ENCODE results near the gene AHCYL2. TPM values are rescaled to one million over a fixed set of nuclear protein-coding genes. Genes with fewer than 3 reads are reported as not detected.

AHCYL2 gene
- total and polyA plus RNA-seq, 7 experiments from 2014 or later: 8.6 to 22.2 (median 20.1) TPM

DNA sequence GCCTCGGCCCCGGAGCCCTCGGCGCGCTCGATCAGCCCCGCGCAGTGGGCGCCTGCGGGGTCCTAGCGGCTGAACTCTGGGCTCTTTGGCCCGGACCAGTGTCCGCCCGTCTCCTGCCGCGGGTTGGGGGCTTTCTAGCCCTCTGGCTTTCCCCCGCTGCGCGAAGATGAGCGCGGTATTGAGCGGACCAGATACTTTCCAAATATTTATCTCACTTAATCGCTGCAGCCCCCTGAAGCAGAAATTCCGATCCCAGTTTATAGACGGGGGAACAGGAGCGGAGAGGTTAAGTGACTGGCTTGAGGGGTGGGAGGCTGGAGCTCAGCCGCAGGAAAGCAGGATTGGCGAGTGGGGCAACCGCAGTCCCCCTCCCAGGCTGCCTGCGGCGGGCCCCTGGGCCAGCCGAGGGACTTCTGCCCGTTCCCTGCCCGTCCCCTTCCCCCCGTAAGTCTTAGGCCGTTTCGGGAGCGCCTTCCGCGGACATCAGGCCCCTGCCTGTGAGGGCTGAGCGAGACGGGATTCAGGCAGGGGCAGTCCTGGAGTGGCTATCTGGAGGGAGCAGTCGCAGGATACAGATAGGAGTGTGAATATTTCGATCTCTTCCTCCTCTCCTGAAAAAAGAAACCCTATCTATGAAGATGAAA is 210.0 kb downstream of the AHCYL2 start:
- Mint-ChIP-seq H3K36me3 (peaks cover 0 to under 1% (median 0%) of the 10 kb centered on the region in 5 donors), H3K27ac (peak overlapping the region in 2 of 9 donors; percentile 50 to 91), H3K9me3 (no peaks in the 10 kb centered on the region), H3K4me3 (peak overlapping the region; percentile 74 to 98 (median 93)), H3K4me1 (peaks cover 9 to 48% (median 17%) of the 10 kb centered on the region in 7 donors), H3K27me3 (peaks cover 8 to 35% (median 29%) of the 10 kb centered on the region in 5 donors)
- intact Hi-C loops (cut with micrococcal nuclease): loop anchor here (1.0 to 5.0 kb wide), 9 partner anchors 38 to 1673 kb away; partner anchors contain the start of genes NRF1 (in 2 of the 2), SMKR1 (in 2 of the 2) and UBE2H (in 2 of the 2)
- ATAC-seq (no peak), DNase-seq (peak in 2 of 9 donors; percentile 2 to 31)
- Histone ChIP-seq H3K27ac (ENCODE audit: low read depth, low read length) (no peak overlapping the region), H3K4me1 (ENCODE audit: control insufficient read depth in 2 of 2, insufficient read depth in 2 of 2, low read length in 2 of 2) (peaks cover 6 to 14% of the 10 kb centered on the region in 2 donors), H3K36me3 (ENCODE audit: control insufficient read depth in 2 of 3, insufficient read depth in 3 of 3, low read length in 3 of 3) (no peaks in the 10 kb centered on the region), H3K4me3 (ENCODE audit: low read length) (peak overlapping the region; percentile 85), H3K27me3 (ENCODE audit: control insufficient read depth in 2 of 2, insufficient read depth in 2 of 2, low read length in 2 of 2) (peaks cover 4 to 6% of the 10 kb centered on the region in 2 donors), H3K9me3 (ENCODE audit: control insufficient read depth in 2 of 3, low read length in 3 of 3) (no peaks in the 10 kb centered on the region)
- CTCF ChIA-PET: interaction anchor here (0.8 to 1.7 kb wide), 4 partner anchors 8 to 208 kb away, joined by 3 to 4 read pairs (median 4); no protein-coding TSS in a partner anchor
- POLR2A ChIA-PET: interaction anchor here (0.6 to 1.0 kb wide), 3 partner anchors 161 to 959 kb away, joined by 3 read pairs; no protein-coding TSS in a partner anchor

DNA sequence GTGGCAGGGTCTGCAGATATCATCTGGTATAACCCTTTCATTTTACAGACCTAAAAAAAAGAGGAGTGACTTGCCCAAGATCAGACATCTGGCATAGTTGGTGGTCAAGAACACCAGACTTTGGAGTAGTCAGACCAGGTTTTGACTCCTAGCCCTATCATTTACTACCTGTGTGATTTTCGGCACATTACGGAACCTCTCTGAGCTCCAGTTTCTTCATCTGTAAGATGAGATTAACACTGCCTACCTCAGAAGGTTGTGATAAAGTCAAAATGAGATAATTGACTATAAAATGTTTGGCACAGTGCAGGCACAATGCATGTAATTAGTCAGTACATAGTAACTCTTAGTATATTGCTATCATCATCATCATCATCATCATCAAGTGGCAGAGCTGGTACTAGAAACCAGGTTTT is 210.6 kb downstream of the AHCYL2 start:
- ChIA-PET POLR2A (no interaction called here), CTCF (no interaction called here)
- peak overlapping the region; percentile 74 to 98 (median 93) for H3K4me3 Mint-ChIP-seq
- no peak overlapping the region for H3K4me3 ChIP-seq (ENCODE audit: low read length)
- peaks cover 4 to 6% of the 10 kb centered on the region in 2 donors for H3K27me3 ChIP-seq (ENCODE audit: control insufficient read depth in 2 of 2, insufficient read depth in 2 of 2, low read length in 2 of 2)
- no peaks in the 10 kb centered on the region for H3K9me3 ChIP-seq (ENCODE audit: control insufficient read depth in 2 of 3, low read length in 3 of 3)
- H3K4me1 Mint-ChIP-seq: peaks cover 10 to 54% (median 17%) of the 10 kb centered on the region in 7 donors
- H3K9me3 Mint-ChIP-seq: no peaks in the 10 kb centered on the region
- peak overlapping the region in 2 of 9 donors; percentile 50 to 91 for H3K27ac Mint-ChIP-seq
- H3K36me3 ChIP-seq (ENCODE audit: control insufficient read depth in 2 of 3, insufficient read depth in 3 of 3, low read length in 3 of 3): no peaks in the 10 kb centered on the region
- ATAC-seq (no peak), DNase-seq (no peak)
- H3K36me3 Mint-ChIP-seq: peaks cover 0 to 6% (median 0%) of the 10 kb centered on the region in 5 donors
- intact Hi-C loops (cut with micrococcal nuclease): loop anchor here in 1 of 2 donors (2.0 kb wide), 1 partner anchor 59 kb away; no protein-coding TSS in a partner anchor
- H3K4me1 ChIP-seq (ENCODE audit: control insufficient read depth in 2 of 2, insufficient read depth in 2 of 2, low read length in 2 of 2): peaks cover 6 to 14% of the 10 kb centered on the region in 2 donors
- H3K27ac ChIP-seq (ENCODE audit: low read depth, low read length): no peak overlapping the region
- peaks cover 8 to 35% (median 33%) of the 10 kb centered on the region in 5 donors for H3K27me3 Mint-ChIP-seq

DNA sequence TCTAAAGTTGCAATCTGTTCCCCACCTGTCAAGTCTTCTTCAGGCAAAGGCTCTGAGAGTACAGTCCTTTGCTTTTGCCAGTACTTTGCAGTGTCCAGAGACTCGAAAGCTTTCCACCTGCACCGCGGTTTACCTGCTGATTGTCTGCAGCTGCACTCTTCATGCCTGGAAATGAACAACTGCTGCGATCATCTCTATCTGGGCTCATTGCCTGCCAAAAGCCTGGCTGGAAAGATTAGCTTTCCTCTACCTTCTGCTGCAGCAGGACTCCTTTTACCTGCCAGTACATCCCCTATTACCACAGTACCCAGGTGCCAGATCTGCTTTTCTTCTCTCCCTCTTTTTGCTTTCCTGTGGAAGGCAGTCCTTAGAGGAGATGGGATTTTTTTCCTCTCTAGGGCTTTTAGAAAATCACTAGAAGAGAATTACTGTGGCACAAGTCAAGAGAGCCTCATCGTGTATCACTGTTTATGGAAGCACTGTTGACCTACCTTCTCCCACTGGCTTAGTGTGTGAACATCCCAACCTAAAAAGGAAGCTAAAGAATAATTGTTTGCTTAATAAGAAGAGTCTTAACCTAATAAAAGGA is 211.6 kb downstream of the AHCYL2 start:
- Mint-ChIP-seq H3K36me3 (peaks cover 0 to 10% (median 0%) of the 10 kb centered on the region in 5 donors), H3K9me3 (no peaks in the 10 kb centered on the region), H3K27ac (peak overlapping the region in 1 of 9 donors; percentile 20), H3K27me3 (peaks cover 8 to 35% (median 33%) of the 10 kb centered on the region in 5 donors), H3K4me3 (peak overlapping the region in 7 of 10 donors; percentile 5 to 93 (median 15)), H3K4me1 (peaks cover 10 to 62% (median 17%) of the 10 kb centered on the region in 7 donors)
- Histone ChIP-seq H3K4me3 (ENCODE audit: low read length) (no peak overlapping the region), H3K27me3 (ENCODE audit: control insufficient read depth in 2 of 2, insufficient read depth in 2 of 2, low read length in 2 of 2) (peaks cover 4 to 6% of the 10 kb centered on the region in 2 donors), H3K9me3 (ENCODE audit: control insufficient read depth in 2 of 3, low read length in 3 of 3) (no peaks in the 10 kb centered on the region), H3K36me3 (ENCODE audit: control insufficient read depth in 2 of 3, insufficient read depth in 3 of 3, low read length in 3 of 3) (no peaks in the 10 kb centered on the region), H3K27ac (ENCODE audit: low read depth, low read length) (no peak overlapping the region), H3K4me1 (ENCODE audit: control insufficient read depth in 2 of 2, insufficient read depth in 2 of 2, low read length in 2 of 2) (peaks cover 6 to 14% of the 10 kb centered on the region in 2 donors)
- no peak for DNase-seq
- ChIA-PET POLR2A (no interaction called here), CTCF (no interaction called here)
- ATAC-seq: no peak
- intact Hi-C loops (cut with micrococcal nuclease): no loop called here

DNA sequence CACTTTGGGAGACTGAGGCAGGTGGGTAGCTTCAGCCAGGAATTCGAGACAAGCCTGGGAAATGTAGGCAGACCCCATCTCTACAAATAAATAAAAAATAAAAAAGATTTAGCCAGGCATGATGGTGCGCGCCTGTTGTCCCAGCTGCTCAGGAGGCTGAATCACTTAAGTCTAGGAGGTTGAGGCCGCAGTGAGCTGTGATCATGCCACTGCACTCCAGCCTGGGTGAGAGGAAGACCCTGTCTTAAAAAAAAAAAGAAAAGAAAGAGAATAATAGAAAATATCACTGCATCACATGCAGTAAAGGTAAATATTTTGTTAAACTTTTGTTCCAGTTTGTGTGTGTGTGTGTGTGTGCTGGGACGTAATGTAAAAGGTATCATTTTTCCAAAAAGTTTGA is 212.4 kb downstream of the AHCYL2 start:
- Histone ChIP-seq H3K36me3 (ENCODE audit: control insufficient read depth in 2 of 3, insufficient read depth in 3 of 3, low read length in 3 of 3) (no peaks in the 10 kb centered on the region), H3K27ac (ENCODE audit: low read depth, low read length) (no peak overlapping the region), H3K4me1 (ENCODE audit: control insufficient read depth in 2 of 2, insufficient read depth in 2 of 2, low read length in 2 of 2) (peaks cover 6 to 14% of the 10 kb centered on the region in 2 donors), H3K27me3 (ENCODE audit: control insufficient read depth in 2 of 2, insufficient read depth in 2 of 2, low read length in 2 of 2) (peaks cover 4 to 6% of the 10 kb centered on the region in 2 donors), H3K4me3 (ENCODE audit: low read length) (no peak overlapping the region), H3K9me3 (ENCODE audit: control insufficient read depth in 2 of 3, low read length in 3 of 3) (no peaks in the 10 kb centered on the region)
- no peaks in the 10 kb centered on the region for H3K9me3 Mint-ChIP-seq
- H3K4me3 Mint-ChIP-seq: no peak overlapping the region
- POLR2A ChIA-PET: no interaction called here
- peaks cover 8 to 35% (median 33%) of the 10 kb centered on the region in 5 donors for H3K27me3 Mint-ChIP-seq
- intact Hi-C loops (cut with micrococcal nuclease): no loop called here
- no peak overlapping the region for H3K27ac Mint-ChIP-seq
- ATAC-seq: no peak
- peaks cover 0 to 13% (median 0%) of the 10 kb centered on the region in 5 donors for H3K36me3 Mint-ChIP-seq
- H3K4me1 Mint-ChIP-seq: peaks cover 10 to 62% (median 17%) of the 10 kb centered on the region in 7 donors
- DNase-seq: no peak
- CTCF ChIA-PET: no interaction called here

DNA sequence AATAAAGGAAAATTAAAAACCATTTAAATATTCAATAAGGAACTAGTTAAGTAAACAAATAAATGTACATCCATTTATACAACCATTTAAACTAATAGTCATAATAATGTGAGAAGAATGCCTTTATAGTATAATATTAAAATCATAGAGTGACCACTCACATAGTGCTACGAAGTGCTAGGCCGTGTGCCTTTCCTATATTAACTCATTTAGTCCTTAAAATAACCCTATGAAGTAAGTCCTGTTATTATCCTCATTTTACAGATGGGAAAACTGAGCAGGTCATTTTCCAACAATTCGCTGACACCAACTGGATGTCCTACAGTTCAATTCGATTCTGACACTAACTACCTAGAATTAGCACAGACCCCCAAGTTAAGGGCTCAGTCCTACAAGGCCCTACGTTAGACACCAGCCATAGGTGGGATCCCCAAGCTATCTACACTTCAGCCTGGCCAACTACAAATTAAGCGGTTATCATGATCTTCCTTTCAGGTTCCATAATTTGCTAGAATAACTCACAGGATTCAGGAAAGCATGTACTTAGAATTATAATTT is 213.5 kb downstream of the AHCYL2 start:
- Mint-ChIP-seq H3K27me3 (peaks cover 0 to 27% (median 24%) of the 10 kb centered on the region in 5 donors), H3K27ac (peak overlapping the region in 1 of 9 donors; percentile 75), H3K36me3 (peaks cover 0 to 13% (median 0%) of the 10 kb centered on the region in 5 donors), H3K4me1 (peaks cover 6 to 56% (median 9%) of the 10 kb centered on the region in 7 donors), H3K4me3 (peak overlapping the region in 1 of 10 donors; percentile 76), H3K9me3 (no peaks in the 10 kb centered on the region)
- Histone ChIP-seq H3K27me3 (ENCODE audit: control insufficient read depth in 2 of 2, insufficient read depth in 2 of 2, low read length in 2 of 2) (peaks cover 4 to 6% of the 10 kb centered on the region in 2 donors), H3K4me3 (ENCODE audit: low read length) (no peak overlapping the region), H3K9me3 (ENCODE audit: control insufficient read depth in 2 of 3, low read length in 3 of 3) (no peaks in the 10 kb centered on the region), H3K4me1 (ENCODE audit: control insufficient read depth in 2 of 2, insufficient read depth in 2 of 2, low read length in 2 of 2) (peaks cover 6 to 10% of the 10 kb centered on the region in 2 donors), H3K27ac (ENCODE audit: low read depth, low read length) (no peak overlapping the region), H3K36me3 (ENCODE audit: control insufficient read depth in 2 of 3, insufficient read depth in 3 of 3, low read length in 3 of 3) (no peaks in the 10 kb centered on the region)
- CTCF ChIA-PET: no interaction called here
- ATAC-seq (no peak), DNase-seq (no peak)
- intact Hi-C loops (cut with micrococcal nuclease): no loop called here
- POLR2A ChIA-PET: no interaction called here

DNA sequence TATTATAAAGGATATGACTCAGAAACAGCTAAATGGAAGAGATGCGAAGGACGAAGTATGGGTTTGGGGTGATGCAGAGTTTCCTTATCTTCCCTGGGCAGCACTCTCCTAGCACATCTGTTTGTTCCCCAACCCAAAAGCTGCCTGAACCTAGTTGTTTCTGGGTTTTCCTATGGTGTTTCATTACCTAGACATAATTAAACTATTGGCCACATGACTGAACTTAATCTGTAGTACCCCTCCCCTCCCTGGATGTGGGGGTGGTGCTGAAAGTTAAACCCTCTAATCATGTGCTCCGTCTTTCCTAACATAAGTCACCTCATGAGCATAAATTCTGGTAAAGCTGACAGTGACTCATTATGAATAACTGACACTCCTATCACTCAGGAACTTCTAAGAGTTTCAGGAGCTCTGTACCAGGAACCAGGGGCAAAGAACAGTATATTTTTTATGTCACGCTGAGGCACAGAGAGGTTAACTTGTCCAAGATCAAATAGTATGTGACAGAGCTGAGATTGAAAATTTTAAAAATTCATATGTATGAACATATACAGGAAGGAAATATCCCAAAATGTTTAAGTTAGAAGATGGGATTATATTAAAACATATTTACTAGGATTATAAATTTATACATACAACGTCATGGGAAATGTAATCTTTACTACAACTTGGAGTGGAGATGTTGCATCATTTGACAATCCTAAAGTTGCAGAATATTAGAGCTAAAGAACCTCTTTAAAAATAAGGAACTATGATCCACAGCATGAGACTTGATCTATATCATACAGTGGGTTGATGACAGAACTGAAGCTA is 214.2 kb downstream of the AHCYL2 start:
- POLR2A ChIA-PET: no interaction called here
- peak overlapping the region in 1 of 9 donors; percentile 75 for H3K27ac Mint-ChIP-seq
- H3K27ac ChIP-seq (ENCODE audit: low read depth, low read length): no peak overlapping the region

More for the DNA sequence above, 214.2 kb downstream of the AHCYL2 start:
- Histone ChIP-seq H3K36me3 (ENCODE audit: control insufficient read depth in 2 of 3, insufficient read depth in 3 of 3, low read length in 3 of 3) (no peaks in the 10 kb centered on the region), H3K9me3 (ENCODE audit: control insufficient read depth in 2 of 3, low read length in 3 of 3) (no peaks in the 10 kb centered on the region), H3K27me3 (ENCODE audit: control insufficient read depth in 2 of 2, insufficient read depth in 2 of 2, low read length in 2 of 2) (peaks cover 4 to 6% of the 10 kb centered on the region in 2 donors), H3K4me3 (ENCODE audit: low read length) (no peak overlapping the region), H3K4me1 (ENCODE audit: control insufficient read depth in 2 of 2, insufficient read depth in 2 of 2, low read length in 2 of 2) (peaks cover 6% of the 10 kb centered on the region in 2 donors)
- DNase-seq (peak in 1 of 9 donors; percentile 61), ATAC-seq (no peak)
- H3K36me3 Mint-ChIP-seq: peaks cover 0 to 13% (median 0%) of the 10 kb centered on the region in 5 donors
- H3K9me3 Mint-ChIP-seq: no peaks in the 10 kb centered on the region
- intact Hi-C loops (cut with micrococcal nuclease): no loop called here
- H3K27me3 Mint-ChIP-seq: peaks cover 0 to 25% (median 22%) of the 10 kb centered on the region in 5 donors
- CTCF ChIA-PET: no interaction called here
- H3K4me1 Mint-ChIP-seq: peaks cover 4 to 56% (median 6%) of the 10 kb centered on the region in 7 donors
- H3K4me3 Mint-ChIP-seq: peak overlapping the region in 1 of 10 donors; percentile 76

Data from naive thymus-derived CD4-positive, alpha-beta T cell (primary cell).